Measurements from ENCODE around the gene OR51B4.
"Not testable (repeated sequence)": the region's sequence is repeated elsewhere in the genome, so short reads cannot be mapped to it uniquely, and the experiment has no call there.

The OR51B4 gene, protein sequence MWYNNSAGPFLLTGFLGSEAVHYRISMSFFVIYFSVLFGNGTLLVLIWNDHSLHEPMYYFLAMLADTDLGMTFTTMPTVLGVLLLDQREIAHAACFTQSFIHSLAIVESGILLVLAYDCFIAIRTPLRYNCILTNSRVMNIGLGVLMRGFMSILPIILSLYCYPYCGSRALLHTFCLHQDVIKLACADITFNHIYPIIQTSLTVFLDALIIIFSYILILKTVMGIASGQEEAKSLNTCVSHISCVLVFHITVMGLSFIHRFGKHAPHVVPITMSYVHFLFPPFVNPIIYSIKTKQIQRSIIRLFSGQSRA

GRCh38 chr11:5301846-5302245, at the start of gene OR51B4:
Gene OR51B4, minus strand, starts transcription at chr11:5301946. Its CDS starts 0 bp downstream, at chr11:5301946.
- DNase-seq, result no peak

DNA sequence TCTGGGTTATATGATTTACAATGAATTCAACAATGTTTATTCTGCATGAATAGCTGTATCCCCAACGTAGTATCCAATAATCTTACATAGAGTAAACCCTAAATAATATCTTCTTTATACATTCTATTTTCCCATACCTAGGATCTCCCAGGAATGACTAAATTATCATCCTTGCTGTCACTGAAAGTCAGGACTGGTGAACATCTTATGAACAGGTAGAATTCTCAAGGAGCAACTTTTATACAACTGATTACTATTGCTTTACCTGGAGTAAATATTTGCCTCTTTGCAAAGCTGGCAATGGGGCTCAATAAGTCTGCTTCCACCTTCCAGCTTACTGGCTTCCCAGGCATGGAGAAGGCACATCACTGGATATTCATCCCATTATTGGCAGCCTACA, 49.5 kb upstream of the OR51B4 start, which contains the start of gene OR51B6:
Gene OR51B6 (plus strand): TSS at position 301 of the 400 bp plus-strand sequence. CDS start 0 bp downstream, at position 301.
- DNase-seq, result no peak

GRCh38 chr11:5349550-5349949, 47.8 kb upstream of the OR51B4 start:
- DNase-seq, result no peak

DNA sequence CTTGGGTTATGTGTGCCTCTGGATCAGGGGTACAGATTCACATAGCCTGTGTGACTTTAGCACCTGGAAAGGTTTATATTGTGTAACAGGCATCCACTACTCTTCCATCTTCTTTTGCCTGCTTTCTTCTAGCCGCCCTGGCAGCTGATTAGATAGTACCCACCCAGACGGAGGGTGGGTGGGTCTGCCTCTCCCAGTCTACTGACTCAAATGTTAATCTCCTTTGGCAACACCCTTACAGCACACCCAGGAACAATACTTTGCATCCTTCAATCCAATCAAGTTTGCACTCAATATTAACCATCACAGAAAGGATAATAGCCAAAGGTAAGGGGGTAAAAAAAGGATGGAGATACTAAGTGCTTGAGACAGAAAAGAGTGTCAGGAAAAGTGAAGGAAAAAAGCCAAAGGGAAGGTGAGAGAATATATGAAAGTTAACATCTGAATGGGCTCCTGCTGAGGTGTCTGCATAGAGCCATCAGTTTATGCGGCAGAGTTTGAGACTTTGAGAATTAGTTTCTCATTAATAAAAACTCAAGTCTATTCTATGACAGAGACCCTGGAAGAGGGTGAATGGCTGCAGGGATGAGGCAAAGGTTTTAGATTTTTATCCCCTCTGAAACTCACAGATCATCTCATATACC, 46.9 kb upstream of the OR51B4 start:
- no peak for DNase-seq

DNA sequence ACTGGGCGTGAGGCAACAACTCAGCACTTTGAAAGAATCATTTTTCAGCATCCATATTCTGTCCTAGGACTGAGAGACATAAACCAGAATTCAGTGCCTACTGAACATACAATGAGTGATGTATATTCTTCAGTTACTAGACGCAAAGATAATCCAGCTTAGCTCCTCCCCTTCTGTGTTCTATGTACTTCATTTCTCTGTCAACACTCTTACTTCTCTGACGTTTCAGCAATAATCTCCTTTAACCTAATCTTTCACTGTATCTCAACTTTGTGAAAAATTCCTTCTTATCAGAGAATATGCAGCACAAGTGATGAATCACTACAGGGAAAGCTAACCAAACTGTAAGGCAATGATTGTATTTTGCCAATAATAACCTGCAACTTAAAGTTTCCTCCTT, 44.1 kb upstream of the OR51B4 start:
- no peak for DNase-seq

DNA sequence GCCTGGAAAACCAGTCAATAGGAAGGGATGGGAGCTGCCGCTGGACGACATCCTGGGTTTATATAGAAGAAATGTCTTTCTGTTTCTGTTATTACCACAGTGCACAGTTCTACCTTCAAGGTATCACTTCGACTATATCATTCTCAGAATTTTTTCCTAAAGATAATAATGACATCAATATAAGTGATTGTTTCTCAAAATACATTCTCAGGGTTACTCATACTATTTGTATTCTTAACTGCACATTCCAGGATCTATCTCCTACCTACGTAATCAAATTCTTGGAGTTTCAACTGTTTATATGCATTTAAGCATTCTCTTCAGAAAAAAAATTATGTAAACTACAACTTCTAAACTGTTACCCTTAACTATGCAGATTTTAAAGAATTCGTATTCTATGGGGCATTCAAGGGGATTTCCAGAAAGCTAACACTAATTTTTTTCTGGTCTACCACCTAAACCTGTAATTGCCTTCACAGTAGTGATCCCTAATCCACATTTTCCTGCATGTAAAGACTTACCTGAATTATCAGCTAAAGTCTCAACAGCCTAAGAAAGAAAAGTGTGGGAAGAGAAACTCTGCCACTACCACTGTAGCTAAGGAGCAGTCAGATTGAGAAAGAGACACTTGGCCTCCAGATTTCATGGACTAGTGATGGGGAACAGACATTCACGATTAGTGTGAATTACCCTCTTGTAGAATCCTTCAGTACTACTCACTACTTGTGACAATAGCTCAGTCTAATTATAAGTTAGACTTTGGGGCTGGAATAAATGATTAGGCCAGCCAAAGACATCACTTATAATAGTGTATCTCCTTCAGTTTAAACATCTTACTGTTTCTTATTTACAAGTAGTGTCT, 42.0 kb upstream of the OR51B4 start, which contains the start of gene OR51B5:
Gene OR51B5 (minus strand): TSS at position 51 of the 862 bp plus-strand sequence. CDS start 0 bp downstream, at position 51.
- no peak for DNase-seq

GRCh38 chr11:5339771-5340322, 38.1 kb upstream of the OR51B4 start:
- DNase-seq, result no peak

GRCh38 chr11:5337253-5337652, 35.5 kb upstream of the OR51B4 start:
- not testable (repeated sequence) for DNase-seq

DNA sequence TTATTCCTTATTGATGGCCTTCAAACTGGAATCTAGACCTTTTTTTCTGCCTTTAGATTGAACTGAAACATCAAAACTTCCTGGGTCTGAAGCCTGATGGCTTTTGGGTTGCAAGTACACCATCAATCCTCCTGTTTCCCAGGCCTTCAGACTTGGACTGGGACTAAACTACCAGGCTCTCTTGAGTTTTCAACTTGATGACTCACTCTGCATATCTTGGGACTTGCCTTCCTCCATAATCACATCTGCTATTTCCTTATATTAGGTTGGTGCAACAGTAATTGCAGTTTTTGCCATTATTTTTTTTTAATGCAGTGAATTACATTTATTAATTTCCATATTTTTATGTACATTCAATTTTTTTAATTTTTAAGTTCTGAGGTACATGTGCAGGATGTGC, 34.6 kb upstream of the OR51B4 start:
- no peak for DNase-seq

GRCh38 chr11:5335170-5335569, 33.4 kb upstream of the OR51B4 start:
- no peak for DNase-seq

DNA sequence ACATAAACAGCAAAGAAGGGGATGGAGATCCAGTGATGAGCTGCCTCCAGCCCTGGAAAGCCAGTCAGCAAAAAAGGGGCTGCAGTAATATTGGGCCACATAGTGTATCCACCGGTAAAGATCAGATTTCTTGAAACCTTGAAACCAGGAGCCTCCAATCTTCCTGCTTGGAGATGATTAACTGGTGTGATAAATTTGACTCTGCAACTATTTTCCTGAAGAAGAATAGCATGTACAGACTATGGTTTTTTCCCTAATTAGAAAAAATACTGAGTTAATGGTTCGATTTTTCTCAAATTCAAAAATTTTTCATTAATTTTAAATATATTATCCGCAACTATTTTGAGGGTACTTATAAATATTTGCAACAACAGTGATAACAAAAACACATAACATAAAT, 22.5 kb upstream of the OR51B4 start, which contains the start of gene OR51B2:
Gene OR51B2 (minus strand): TSS at position 101 of the 400 bp plus-strand sequence. CDS start 0 bp downstream, at position 101.
- DNase-seq, result no peak

DNA sequence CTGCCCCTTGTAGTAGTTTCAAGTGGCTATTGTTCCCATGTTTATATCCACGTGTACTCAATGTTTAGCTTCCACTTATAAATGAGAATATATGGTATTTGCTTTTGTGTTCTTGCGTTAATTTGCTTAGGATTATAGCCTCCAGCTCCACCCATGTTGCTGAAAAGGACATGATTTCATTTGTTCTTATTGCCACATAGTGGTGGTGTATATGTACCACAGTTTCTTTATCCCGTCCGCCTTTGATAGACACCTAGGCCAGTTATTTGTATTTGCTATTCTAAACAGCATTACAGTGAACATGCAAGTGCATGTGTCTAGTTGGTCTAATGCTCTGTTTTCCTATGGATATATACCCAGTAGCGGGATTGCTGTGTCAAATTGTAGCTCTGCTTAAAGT, 15.5 kb upstream of the OR51B4 start:
- DNase-seq, result no peak

DNA sequence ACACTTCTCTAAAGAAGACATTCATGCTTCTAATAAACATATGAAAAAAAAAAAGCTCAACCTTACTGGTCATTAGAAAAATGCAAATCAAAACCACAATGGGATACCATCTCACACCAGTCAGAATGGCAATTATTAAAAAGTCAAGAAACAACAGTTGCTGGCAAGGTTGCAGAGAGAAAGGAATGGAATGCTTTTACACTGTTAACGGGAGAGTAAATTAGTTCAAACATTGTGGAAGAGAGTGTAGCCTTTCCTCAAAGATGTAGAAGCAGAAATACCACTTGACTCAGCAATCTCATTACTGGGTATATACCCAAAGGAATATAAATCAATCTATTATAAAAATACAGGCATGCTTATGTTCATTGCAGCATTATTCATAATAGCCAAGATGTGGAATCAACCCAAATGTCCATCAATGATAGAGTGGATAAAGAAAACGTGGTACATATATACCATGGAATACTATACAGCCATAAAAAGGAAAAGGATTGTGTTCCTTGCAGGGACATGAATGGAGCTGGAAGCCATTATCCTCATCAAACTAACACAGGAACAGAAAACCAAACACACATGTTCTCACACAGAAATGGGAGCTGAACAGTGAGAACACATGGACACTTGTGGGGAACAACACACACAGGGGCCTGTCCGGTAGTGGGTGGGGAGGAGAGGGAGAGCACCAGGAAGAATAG, 11.7 kb upstream of the OR51B4 start:
- not testable (repeated sequence) for DNase-seq

DNA sequence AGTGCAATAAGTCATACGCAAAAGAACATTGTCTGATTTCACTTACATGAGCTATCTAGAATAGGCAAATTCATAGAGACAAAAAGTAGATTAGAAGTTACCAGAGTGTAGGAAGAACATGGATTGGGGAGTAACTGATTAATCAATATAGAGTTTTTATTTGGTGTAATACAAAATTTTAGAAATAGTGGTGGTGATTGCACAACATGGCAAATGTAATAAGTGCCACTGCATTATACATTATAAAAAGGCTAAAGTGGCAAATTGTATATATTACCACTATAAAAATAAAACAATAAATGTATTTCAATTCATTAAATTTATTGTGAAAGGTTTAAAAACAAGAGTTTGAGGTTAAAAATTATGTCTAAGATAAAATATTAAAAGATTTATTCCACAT, 8.7 kb upstream of the OR51B4 start:
- no peak for DNase-seq

GRCh38 chr11:5307256-5308019, 5.7 kb upstream of the OR51B4 start:
- DNase-seq, result no peak

DNA sequence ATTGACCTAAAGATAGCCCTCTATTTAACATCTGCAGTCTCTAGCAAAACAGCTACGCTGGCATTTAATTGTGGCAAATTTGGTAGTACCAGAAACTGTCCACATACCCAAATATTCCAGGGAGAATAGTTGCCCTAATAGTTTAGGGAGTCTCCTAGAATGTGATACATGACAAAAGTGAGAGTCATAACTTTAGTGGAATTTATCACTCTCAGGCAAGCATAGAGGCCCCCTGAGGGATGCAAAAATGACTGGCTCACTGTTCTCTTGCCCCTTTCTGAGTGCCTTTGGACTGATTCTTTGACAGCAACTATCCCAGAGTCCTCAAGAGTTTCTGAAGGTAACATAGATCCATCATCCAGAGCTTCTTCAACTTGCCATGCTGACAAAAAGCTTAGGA, 2.3 kb upstream of the OR51B4 start:
- DNase-seq, result no peak

GRCh38 chr11:5303626-5304025, 1.9 kb upstream of the OR51B4 start:
- DNase-seq, result no peak

DNA sequence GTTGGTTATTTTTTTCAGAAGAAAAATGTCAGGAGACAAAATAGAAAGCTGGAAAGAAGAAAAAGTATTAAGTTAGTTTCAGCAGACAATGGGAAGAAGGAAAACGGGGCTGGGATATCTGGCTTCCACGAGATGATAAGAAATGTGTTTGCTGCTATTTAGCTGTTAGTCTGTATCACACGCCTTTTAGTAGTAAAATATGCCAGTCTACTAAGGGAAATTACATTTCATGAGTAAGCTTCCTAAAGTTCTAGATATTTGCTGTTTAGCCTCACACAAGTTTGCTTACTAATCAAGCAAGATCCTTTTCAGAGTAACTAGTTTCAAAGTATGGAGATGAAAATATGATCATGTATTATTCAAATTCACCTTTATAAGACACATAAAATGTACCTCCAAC, 1.5 kb downstream of the OR51B4 start:
- no peak for DNase-seq

DNA sequence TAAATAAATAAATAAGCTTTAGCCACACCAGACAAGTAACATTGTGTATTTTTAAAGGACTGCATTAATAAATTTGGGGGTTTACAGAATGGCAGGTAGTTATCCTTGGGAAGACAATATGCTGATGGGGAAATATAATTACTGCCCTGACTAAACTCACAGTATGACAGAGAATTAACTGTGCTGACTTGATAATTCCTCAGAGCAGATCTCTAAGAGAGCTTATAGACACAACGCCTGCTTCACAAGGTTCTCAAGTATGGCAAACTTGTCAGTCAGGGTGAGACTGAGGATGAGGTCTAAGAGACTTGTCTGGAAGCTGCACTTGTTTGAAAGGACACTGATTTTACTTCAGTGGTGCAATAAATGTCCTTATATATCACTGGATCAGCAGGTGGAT, 3.3 kb downstream of the OR51B4 start:
- DNase-seq, result no peak

DNA sequence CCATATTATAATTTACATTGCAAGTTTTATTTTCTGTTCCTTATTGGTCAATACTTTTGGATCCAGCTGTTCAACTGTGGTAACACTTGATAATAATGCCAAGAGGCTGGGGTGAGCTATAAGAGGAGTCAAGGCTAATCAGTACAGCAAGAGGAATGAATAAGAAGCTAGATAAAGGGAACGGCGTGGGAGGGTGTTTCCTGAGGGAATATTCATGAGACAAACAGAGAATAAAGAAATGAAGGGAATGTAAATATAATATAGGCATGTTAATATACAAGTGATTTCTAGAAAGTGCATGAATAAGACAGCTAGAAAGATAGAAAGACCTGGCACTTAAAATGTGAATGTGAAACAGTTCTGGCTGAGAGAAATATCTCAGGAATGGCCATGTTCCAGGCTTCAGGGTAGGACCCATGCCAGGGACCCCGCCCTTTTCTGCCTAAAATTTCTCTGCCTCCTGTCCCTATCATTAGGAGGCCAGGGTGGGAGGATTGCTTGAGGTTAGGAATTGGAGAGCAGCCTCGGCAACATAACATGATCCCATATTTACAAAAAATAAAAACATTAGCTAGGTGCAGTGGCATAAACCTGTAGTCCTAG, 3.9 kb downstream of the OR51B4 start:
- DNase-seq, result no peak
